Hepatocyte (in vitro differentiated cells): ENCODE data around the gene PRLH. TPM values are rescaled to one million over a fixed set of nuclear protein-coding genes. Genes with fewer than 3 reads are reported as not detected.

ENCODE experiments used
- DNase-seq: peaks from one replicate; pipeline ENCODE4 v3.0.0-alpha.2; 2016; ENCODE audit warnings: low spot score
- H2AFZ ChIP-seq: fragments of 200-600 bp; sonication (generic); 2 replicates; pipeline ENCODE4 v1.6.0; 2016; ENCODE audit warnings: antibody characterized with exemption, mild to moderate bottlenecking
- H3K27ac ChIP-seq: fragments of 200-600 bp; sonication (generic); 2 replicates; pipeline ENCODE4 v1.5.1; 2016; ENCODE audit warnings: mild to moderate bottlenecking
- H3K27me3 ChIP-seq: fragments of 200-600 bp; sonication (generic); 2 replicates; pipeline ENCODE4 v1.6.1; 2016
- H3K36me3 ChIP-seq: fragments of 200-600 bp; sonication (generic); replicated peaks from 2 replicates; pipeline ENCODE4 v1.5.1; 2016; ENCODE audit warnings: low read depth; ENCODE audit not compliant: insufficient read depth
- H3K4me1 ChIP-seq: fragments of 200-600 bp; sonication (generic); 2 replicates; pipeline ENCODE4 v1.5.1; 2016; ENCODE audit warnings: mild to moderate bottlenecking, moderate library complexity; ENCODE audit not compliant: insufficient read depth
- H3K4me2 ChIP-seq: fragments of 200-600 bp; sonication (generic); 2 replicates; pipeline ENCODE4 v1.6.0; 2016
- H3K4me3 ChIP-seq: fragments of 200-600 bp; sonication (generic); 2 replicates; pipeline ENCODE4 v1.5.1; 2016; ENCODE audit warnings: mild to moderate bottlenecking
- H3K79me2 ChIP-seq: fragments of 200-600 bp; sonication (generic); 2 replicates; pipeline ENCODE4 v1.6.0; 2017; ENCODE audit warnings: mild to moderate bottlenecking
- H3K9me2 ChIP-seq: fragments of 200-600 bp; sonication (generic); replicated peaks from 2 replicates; pipeline ENCODE4 v1.6.0; 2017; ENCODE audit warnings: mild to moderate bottlenecking; ENCODE audit not compliant: insufficient read depth
- H3K9me3 ChIP-seq: fragments of 200-600 bp; sonication (generic); 2 replicates; pipeline ENCODE4 v1.5.1; 2016; ENCODE audit warnings: low read depth, mild to moderate bottlenecking
- H4K20me1 ChIP-seq: fragments of 200-600 bp; sonication (generic); 2 replicates; pipeline ENCODE4 v1.6.0; 2016; ENCODE audit warnings: mild to moderate bottlenecking; ENCODE audit not compliant: insufficient read depth, poor library complexity, severe bottlenecking
- EZH2 ChIP-seq: fragments of 200-600 bp; sonication (generic); IDR thresholded peaks from 2 replicates; pipeline ENCODE4 v1.6.1; 2016; ENCODE audit warnings: antibody characterized with exemption, mild to moderate bottlenecking, borderline replicate concordance
- EZH2phosphoT487 ChIP-seq: fragments of 200-600 bp; sonication (generic); IDR thresholded peaks from one replicate; pipeline ENCODE4 v1.6.1; 2018; ENCODE audit warnings: antibody characterized with exemption, mild to moderate bottlenecking, low read depth, moderate library complexity; ENCODE audit not compliant: unreplicated experiment, severe bottlenecking
- WGBS: methylation state at CpG from one replicate; pipeline ENCODE4 v1.1.6; 2016; ENCODE audit warnings: low lambda C conversion rate; ENCODE audit errors: missing lambda C conversion rate; 5-methylcytosine and 5-hydroxymethylcytosine counted together
- polyA plus RNA-seq: library from polyadenylated mRNA; unstranded; fragments of >200 nt; fragmentation: Nextera tagmentation; extraction: Ambion mirVana; gene quantifications from 2 replicates; pipeline ENCODE4 v1.2.1, GENCODE V29; 2016
- total RNA-seq: library from RNA; depleted of rRNA; stranded (reverse); fragments of >200 nt; gene quantifications from 2 replicates; pipeline ENCODE4 v1.2.3, GENCODE V29; 2014
- TF ChIP-seq, protein P1 (sequence below): fragments of 200-600 bp; sonication (generic); IDR thresholded peaks from 2 replicates; pipeline ENCODE4 v1.5.1; 2016; ENCODE audit warnings: antibody characterized with exemption, mild to moderate bottlenecking; ENCODE audit not compliant: poor library complexity

Gene PRLH
- total and polyA plus RNA-seq, 2 experiments from 2014 or later: not detected

- Histone ChIP-seq H3K4me2 (no peak overlapping the region), H3K36me3 (no peaks in the 10 kb centered on the region), H4K20me1 (no peaks in the 10 kb centered on the region), H3K79me2 (no peaks in the 10 kb centered on the region), H3K27ac (no peak overlapping the region), H3K4me1 (no peaks in the 10 kb centered on the region), H3K9me2 (no peaks in the 10 kb centered on the region), H3K4me3 (no peak overlapping the region), H3K9me3 (peaks cover 4% of the 10 kb centered on the region), H3K27me3 (no peaks in the 10 kb centered on the region), H2AFZ (no peak overlapping the region)
- TF ChIP-seq EZH2phosphoT487 (no peak), EZH2 (no peak)
- TF ChIP-seq, protein P1, sequence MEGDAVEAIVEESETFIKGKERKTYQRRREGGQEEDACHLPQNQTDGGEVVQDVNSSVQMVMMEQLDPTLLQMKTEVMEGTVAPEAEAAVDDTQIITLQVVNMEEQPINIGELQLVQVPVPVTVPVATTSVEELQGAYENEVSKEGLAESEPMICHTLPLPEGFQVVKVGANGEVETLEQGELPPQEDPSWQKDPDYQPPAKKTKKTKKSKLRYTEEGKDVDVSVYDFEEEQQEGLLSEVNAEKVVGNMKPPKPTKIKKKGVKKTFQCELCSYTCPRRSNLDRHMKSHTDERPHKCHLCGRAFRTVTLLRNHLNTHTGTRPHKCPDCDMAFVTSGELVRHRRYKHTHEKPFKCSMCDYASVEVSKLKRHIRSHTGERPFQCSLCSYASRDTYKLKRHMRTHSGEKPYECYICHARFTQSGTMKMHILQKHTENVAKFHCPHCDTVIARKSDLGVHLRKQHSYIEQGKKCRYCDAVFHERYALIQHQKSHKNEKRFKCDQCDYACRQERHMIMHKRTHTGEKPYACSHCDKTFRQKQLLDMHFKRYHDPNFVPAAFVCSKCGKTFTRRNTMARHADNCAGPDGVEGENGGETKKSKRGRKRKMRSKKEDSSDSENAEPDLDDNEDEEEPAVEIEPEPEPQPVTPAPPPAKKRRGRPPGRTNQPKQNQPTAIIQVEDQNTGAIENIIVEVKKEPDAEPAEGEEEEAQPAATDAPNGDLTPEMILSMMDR: no peak
- DNase-seq: no peak
- WGBS: 51% methylated on average over 10 of the region's 11 CpGs
Measured at GRCh38 chr2:237556773-237557632, 9.4 kb upstream of the PRLH start.

DNA sequence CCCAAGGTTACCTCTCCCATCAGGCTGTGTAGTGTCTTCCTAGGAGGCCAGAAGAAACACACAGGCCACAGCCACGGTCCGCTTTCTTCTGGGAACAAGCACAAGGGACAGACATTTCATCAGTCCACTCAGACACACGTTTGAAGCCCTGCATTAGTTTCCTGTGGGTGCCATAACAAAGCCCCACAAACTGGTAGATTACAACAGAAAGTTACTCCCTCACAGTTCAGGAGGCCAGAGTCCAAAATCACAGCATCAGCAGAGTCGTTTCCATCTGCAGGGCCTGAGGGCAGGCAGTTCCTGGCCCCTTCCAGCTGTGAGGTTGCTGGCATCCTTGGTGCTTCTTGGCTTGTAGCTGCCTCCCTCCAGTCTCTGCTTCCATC lies 8.8 kb upstream of the PRLH start:
- WGBS: 69% methylated on average over 4 of the region's 4 CpGs
- DNase-seq: no peak
- TF ChIP-seq EZH2 (no peak), EZH2phosphoT487 (no peak)
- TF ChIP-seq, protein P1: no peak
- H3K27me3 ChIP-seq: no peaks in the 10 kb centered on the region
- no peak overlapping the region for H3K4me2 ChIP-seq
- no peak overlapping the region for H2AFZ ChIP-seq
- no peaks in the 10 kb centered on the region for H3K36me3 ChIP-seq
- no peaks in the 10 kb centered on the region for H3K79me2 ChIP-seq
- peaks cover 4% of the 10 kb centered on the region for H3K9me3 ChIP-seq
- no peak overlapping the region for H3K27ac ChIP-seq
- no peak overlapping the region for H3K4me3 ChIP-seq
- H3K4me1 ChIP-seq: no peaks in the 10 kb centered on the region
- no peaks in the 10 kb centered on the region for H3K9me2 ChIP-seq
- no peaks in the 10 kb centered on the region for H4K20me1 ChIP-seq

DNA sequence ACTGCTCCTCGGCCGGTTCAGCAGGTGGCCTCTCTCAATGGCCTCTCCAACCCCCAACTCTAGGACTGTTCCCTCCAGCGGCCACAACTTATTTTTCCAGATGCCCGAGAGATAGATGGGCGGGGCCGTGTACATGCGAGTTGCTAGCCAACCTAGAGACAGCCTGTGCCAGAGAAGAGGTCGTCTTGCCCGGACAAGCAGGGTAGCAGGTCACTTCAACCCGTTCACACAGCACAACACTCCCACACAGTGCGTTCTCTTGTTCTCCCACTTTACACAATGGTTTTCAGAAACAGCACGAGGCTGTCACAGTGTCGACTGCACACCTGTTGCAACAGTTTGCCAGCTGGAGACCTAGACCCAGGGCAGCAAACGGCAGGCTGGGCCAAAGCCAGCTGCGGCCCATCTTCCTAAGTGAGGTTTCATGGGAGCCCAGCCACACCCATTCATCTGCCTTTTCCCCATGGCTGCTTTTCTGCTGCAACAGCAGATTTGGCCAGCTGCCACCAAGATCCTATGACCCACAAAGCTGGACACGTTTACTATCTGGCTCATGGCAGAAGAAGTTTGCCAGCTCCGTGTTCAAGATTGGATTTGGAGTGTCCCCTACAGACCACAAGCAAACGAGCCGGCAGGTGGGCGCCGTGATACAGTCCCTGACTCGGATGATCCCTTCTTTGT lies 7.3 kb upstream of the PRLH start:
- Histone ChIP-seq H3K9me2 (no peaks in the 10 kb centered on the region), H3K4me2 (no peak overlapping the region), H3K36me3 (no peaks in the 10 kb centered on the region), H3K79me2 (no peaks in the 10 kb centered on the region), H2AFZ (no peak overlapping the region), H3K27me3 (no peaks in the 10 kb centered on the region), H4K20me1 (no peaks in the 10 kb centered on the region), H3K4me3 (no peak overlapping the region), H3K9me3 (peaks cover 4% of the 10 kb centered on the region), H3K4me1 (no peaks in the 10 kb centered on the region), H3K27ac (no peak overlapping the region)
- peak; percentile 45 for DNase-seq
- 83% methylated on average over 22 of the region's 22 CpGs for WGBS
- TF ChIP-seq EZH2 (no peak), EZH2phosphoT487 (no peak)
- TF ChIP-seq, protein P1: no peak
